HL-60 (cell line): ENCODE measurements around the gene CTXN1.

Source experiments
- GABPA ChIP-seq: IDR thresholded peaks from 2 replicates; pipeline ENCODE4 v1.6.1; 2012; ENCODE audit warnings: low read depth
- POLR2AphosphoS5 ChIP-seq: IDR thresholded peaks from 2 replicates; pipeline ENCODE4 v1.6.1; 2012; ENCODE audit warnings: low read depth
- SPI1 ChIP-seq: IDR thresholded peaks from 2 replicates; pipeline ENCODE4 v1.6.1; 2012; ENCODE audit warnings: low read depth, mild to moderate bottlenecking, borderline replicate concordance
- TF ChIP-seq, protein P1 (sequence below): IDR thresholded peaks from one replicate; pipeline ENCODE4 v1.5.1; 2011; ENCODE audit warnings: low read length, control low read depth, inconsistent platforms; ENCODE audit not compliant: insufficient read depth
- TF ChIP-seq, protein P2 (sequence below): IDR thresholded peaks from 2 replicates; pipeline ENCODE4 v1.6.1; 2012; ENCODE audit warnings: low read depth; ENCODE audit not compliant: insufficient replicate concordance

DNA sequence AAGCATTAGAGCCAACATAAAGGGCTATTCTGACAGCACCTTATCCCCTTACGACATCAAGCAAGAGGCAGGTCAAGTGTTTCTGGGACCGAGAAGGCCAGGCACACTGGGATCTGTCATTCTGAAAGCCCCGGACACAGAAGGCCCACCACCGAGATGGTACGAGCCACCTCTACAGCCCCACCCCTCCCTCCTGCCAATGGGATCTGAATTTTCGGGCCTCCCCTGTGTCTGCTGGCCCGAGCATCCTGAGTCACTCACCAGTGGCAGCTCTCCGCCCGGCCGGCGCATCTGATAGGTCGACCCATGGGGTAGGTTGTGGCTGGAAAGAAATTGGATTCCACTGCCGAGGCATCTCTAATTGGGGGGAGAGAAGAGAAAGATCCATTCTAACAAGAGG is 14.9 kb upstream of the CTXN1 start:
- TF ChIP-seq, protein P1, sequence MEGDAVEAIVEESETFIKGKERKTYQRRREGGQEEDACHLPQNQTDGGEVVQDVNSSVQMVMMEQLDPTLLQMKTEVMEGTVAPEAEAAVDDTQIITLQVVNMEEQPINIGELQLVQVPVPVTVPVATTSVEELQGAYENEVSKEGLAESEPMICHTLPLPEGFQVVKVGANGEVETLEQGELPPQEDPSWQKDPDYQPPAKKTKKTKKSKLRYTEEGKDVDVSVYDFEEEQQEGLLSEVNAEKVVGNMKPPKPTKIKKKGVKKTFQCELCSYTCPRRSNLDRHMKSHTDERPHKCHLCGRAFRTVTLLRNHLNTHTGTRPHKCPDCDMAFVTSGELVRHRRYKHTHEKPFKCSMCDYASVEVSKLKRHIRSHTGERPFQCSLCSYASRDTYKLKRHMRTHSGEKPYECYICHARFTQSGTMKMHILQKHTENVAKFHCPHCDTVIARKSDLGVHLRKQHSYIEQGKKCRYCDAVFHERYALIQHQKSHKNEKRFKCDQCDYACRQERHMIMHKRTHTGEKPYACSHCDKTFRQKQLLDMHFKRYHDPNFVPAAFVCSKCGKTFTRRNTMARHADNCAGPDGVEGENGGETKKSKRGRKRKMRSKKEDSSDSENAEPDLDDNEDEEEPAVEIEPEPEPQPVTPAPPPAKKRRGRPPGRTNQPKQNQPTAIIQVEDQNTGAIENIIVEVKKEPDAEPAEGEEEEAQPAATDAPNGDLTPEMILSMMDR, result no peak
- no peak for TF ChIP-seq POLR2AphosphoS5
- TF ChIP-seq, protein P2, sequence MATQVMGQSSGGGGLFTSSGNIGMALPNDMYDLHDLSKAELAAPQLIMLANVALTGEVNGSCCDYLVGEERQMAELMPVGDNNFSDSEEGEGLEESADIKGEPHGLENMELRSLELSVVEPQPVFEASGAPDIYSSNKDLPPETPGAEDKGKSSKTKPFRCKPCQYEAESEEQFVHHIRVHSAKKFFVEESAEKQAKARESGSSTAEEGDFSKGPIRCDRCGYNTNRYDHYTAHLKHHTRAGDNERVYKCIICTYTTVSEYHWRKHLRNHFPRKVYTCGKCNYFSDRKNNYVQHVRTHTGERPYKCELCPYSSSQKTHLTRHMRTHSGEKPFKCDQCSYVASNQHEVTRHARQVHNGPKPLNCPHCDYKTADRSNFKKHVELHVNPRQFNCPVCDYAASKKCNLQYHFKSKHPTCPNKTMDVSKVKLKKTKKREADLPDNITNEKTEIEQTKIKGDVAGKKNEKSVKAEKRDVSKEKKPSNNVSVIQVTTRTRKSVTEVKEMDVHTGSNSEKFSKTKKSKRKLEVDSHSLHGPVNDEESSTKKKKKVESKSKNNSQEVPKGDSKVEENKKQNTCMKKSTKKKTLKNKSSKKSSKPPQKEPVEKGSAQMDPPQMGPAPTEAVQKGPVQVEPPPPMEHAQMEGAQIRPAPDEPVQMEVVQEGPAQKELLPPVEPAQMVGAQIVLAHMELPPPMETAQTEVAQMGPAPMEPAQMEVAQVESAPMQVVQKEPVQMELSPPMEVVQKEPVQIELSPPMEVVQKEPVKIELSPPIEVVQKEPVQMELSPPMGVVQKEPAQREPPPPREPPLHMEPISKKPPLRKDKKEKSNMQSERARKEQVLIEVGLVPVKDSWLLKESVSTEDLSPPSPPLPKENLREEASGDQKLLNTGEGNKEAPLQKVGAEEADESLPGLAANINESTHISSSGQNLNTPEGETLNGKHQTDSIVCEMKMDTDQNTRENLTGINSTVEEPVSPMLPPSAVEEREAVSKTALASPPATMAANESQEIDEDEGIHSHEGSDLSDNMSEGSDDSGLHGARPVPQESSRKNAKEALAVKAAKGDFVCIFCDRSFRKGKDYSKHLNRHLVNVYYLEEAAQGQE, result no peak
- TF ChIP-seq SPI1, result no peak
- TF ChIP-seq GABPA, result no peak
